GM19324 (cell line): ENCODE results near the gene ARL15.
"Not testable (repeated sequence)": the region's sequence is repeated elsewhere in the genome, so short reads cannot be mapped to it uniquely, and the experiment has no call there.

Experiments used
- ATAC-seq: cut with Tn5 transposase; IDR thresholded peaks from one replicate; pipeline ENCODE4 v1.9.1; 2021; ENCODE audit warnings: mild to moderate bottlenecking, moderate library complexity; ENCODE audit not compliant: unreplicated experiment, low FRiP score

Gene ARL15

DNA sequence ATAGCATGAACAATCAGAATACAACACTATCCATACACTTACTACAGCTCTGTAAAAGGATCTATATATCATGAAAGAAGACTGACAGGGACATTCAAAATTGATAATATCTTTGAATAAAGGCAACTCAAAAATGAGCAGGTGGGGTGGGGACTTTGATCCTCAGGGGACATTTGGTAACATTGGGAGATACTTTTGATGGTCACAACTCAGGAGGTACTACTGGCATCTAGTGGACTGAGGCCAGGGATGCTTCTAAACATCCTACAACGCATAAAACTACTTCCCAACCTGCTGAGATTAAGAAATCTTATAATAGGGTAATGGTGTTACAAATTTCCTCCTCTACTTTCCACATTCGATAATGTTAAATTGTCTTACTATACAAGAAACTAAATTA is 243.9 kb downstream of the ARL15 start:
- ATAC-seq = no peak

GRCh38 chr5:54063817-54064216 is 246.6 kb downstream of the ARL15 start:
- ATAC-seq = no peak

GRCh38 chr5:54062958-54063357 is 247.4 kb downstream of the ARL15 start:
- ATAC-seq = no peak

- ATAC-seq = not testable (repeated sequence)
Observed at GRCh38 chr5:54060919-54061318, 249.5 kb downstream of the ARL15 start.

DNA sequence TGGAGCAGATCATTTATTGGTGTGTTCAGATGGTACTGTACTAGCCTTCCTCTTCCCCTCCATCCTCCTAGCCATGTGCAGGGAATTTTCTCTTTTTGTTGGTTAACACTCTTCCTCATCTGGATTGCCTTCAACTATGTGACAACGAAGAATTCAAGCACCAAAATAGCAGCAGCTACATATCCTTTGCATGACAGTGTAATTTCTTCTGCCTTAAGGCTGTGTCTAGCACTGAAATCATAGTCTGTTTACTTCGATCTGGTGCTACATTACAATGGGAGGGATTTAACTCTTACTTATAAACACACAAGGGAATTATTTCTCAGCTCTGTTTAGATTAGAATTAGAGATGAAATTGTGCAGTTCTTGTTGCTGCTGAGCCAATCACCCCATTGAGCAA is 260.4 kb downstream of the ARL15 start:
- no peak for ATAC-seq

- ATAC-seq = no peak
Observed at GRCh38 chr5:54049144-54049543, 261.2 kb downstream of the ARL15 start.

DNA sequence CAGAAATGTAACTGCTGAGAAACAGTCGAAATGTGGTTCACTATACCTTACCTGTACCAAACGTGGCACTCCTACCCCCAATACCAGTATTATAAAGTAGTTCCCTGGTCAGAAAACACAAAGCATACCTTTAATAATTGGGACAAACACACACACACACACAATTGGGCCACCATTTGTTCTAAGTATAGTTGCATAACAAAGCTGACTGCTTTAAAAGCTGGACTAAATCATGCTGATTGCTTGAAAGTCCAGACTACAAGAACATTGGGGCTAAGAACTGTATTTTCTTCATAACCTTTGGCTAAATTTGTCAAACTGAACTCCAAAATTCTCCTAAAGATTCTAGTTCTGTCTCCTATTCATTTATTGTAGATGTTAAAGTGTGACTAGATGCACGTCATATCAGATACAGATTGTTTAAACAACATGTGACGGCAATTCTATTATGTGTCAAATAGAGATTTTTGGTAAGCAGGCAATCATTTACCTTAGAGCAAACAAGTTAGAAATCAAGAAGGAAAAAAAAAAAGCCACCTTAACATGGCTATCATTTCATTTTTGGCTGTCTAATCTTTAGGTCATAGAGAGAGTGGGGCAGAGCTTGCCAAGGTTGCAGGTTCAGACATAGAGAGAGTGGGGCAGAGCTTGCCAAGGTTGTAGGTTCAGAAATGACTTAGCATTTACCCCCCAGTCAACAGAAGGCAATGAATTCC is 265.1 kb downstream of the ARL15 start:
- ATAC-seq = no peak

- not testable (repeated sequence) for ATAC-seq
Observed at GRCh38 chr5:54044276-54044675, 266.1 kb downstream of the ARL15 start.

DNA sequence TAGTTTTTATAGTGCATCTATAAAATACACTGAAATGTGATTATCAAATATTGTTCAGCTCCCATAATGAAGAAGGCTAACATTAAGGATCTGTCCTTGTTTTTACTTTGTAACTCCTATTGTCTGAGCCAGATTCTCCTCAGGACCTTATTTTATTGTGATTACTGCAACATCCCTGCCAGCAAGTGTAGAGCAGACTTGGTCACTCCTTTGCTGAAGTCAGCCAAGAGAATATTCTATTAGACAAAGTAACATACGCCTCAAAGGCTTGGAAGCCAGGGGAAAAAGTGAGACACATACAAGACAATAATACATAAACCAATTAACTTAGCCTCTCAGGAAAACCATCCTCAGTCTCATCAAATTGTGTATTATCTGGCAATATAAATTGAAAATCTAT is 269.6 kb downstream of the ARL15 start:
- no peak for ATAC-seq

- no peak for ATAC-seq
Observed at GRCh38 chr5:54040018-54040417, 270.4 kb downstream of the ARL15 start.

- ATAC-seq = no peak
Observed at GRCh38 chr5:54037205-54037604, 273.2 kb downstream of the ARL15 start.

DNA sequence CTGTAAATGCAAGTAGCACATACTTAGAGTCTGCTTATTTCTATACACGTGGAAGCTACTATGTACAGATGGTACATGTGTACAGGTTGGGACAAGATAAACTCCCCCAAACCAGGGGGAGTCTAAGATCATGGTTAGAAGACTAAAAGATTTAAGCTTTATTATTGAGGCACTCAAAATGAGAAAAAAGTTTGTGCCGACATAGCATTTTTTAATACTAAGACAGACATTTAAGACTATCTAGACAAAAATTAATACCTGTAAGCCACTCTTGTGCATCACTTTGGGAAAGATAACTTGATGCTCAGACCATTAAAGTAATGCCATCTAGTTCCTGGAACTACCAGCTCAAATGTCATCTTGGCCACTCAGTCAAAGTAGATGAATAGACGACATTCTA is 279.4 kb downstream of the ARL15 start:
- no peak for ATAC-seq

GRCh38 chr5:54024466-54024865 is 285.9 kb downstream of the ARL15 start:
- no peak for ATAC-seq

DNA sequence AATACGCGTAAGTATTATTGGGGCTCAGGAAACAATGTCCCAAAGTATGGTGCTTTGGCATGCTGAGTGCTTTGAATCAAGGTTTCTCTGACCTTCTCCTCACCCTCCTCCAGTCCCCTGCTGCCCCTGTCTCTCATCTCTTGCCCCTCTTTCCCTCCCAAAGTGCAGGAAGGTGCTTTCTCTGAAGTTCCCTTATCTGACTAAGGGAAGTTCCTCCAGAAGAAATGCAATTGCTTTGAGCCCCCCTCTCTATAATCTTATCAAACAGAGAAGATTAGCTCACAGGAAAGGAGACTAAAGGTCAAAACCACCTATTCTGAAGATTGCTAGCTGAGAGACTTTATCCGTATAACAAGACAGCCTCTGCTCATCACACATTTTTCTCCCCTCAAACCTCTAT is 288.1 kb downstream of the ARL15 start:
- no peak for ATAC-seq

- no peak for ATAC-seq
Observed at GRCh38 chr5:54021431-54022164, 288.8 kb downstream of the ARL15 start.

GRCh38 chr5:54018438-54018837 is 291.9 kb downstream of the ARL15 start:
- no peak for ATAC-seq

DNA sequence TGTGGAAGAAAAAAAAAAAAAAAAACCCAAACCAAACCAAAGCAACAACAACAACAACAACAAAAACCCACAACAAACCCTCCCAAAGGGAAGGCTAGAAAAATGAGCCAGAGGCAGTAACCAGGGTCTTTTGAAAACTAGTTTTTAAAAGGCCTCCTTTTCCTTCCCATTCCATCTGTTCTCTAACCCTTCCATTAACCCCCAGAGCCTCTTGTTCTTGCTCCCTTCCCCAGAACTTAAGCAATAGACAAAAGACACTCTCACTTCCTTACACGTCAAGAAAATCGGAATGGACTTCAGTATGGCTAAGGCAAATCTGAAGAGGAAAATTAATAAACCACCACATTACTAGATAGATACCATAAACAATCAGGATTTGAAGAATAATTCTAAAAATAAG is 292.8 kb downstream of the ARL15 start:
- no peak for ATAC-seq

GRCh38 chr5:54013556-54014194 is 296.7 kb downstream of the ARL15 start:
- no peak for ATAC-seq

DNA sequence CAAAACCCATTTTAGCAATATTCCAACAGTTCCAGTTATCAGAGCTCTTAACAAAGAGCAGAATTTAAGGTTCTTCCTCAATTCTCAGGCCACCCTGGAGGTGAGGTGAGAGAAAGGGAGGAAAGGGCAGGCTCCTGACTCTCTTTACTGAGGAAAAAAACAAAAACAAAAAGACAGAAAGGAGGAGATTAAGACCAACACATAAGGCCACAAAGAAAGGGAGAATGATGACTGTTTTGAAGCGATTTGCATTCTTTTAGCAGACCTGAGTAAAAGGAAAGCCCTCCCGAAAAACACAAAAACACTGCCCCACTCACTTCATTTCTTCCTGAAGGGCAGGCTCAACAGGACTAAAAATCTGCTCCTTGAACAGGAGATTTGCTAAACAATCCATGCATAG is 300.5 kb downstream of the ARL15 start:
- no peak for ATAC-seq

DNA sequence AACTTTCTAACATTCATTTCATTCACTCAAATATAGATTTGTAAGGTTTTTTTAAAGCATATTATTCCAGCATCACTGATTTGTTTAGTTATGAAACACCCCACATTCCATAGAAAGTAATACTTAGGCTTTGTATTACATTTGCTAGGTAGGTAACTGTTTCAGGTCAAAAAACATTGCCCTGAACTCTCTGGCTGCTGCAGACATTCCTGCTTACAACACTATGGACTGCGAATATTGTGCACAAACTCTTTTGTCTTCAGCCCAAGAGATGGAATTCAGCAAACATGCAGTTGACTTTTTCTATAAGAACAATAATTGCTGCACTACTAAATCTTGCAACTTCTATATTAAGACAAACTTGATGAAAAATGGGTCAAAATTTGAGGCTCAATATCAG is 301.0 kb downstream of the ARL15 start:
- no peak for ATAC-seq
